ENCODE data around the gene DHCR24. TPM values are rescaled to one million over a fixed set of nuclear protein-coding genes. Genes with fewer than 3 reads are reported as not detected.

Gene DHCR24
- total and polyA plus RNA-seq, 2 of the 13 experiments (the other 11 are each of a cell fraction or from before 2014, with no cell fraction given) = 374 to 448 TPM

GRCh38 chr1:54867717-54868057 lies 19.3 kb downstream of the DHCR24 start (continued):
- TF ChIP-seq ZNF597 (CRISPR knock-in tag; IDR thresholded peaks at IDR 0.05) = no peak
- peak; percentile 64; the same call in 1 of the 2 replicates for TF ChIP-seq KAT7 (CRISPR knock-in tag; IDR thresholded peaks at IDR 0.05; ENCODE audit: borderline replicate concordance)
- peak; percentile 43; the same call in 1 of the 2 replicates for TF ChIP-seq ZNF281 (CRISPR knock-in tag; IDR thresholded peaks at IDR 0.05; ENCODE audit: borderline replicate concordance)
- peak; percentile 86; the same call in 1 of the 2 replicates for TF ChIP-seq ZNF503 (CRISPR knock-in tag; IDR thresholded peaks at IDR 0.05)
- TF ChIP-seq ZNF710 (CRISPR knock-in tag; IDR thresholded peaks at IDR 0.05; ENCODE audit: borderline replicate concordance) = peak; percentile 87
- TF ChIP-seq IRF2 (CRISPR knock-in tag; IDR thresholded peaks at IDR 0.05) = peak; percentile 33; the same call in 1 of the 2 replicates
- peak; percentile 95 for TF ChIP-seq KDM6A (CRISPR knock-in tag; IDR thresholded peaks at IDR 0.05; ENCODE audit: low read depth)
- TF ChIP-seq ATAD3A (CRISPR knock-in tag; IDR thresholded peaks at IDR 0.05) = no peak
- TF ChIP-seq PHB2 (IDR thresholded peaks at IDR 0.05; ENCODE audit: partially characterized antibody) = no peak
- TF ChIP-seq KDM1A (CRISPR knock-in tag; IDR thresholded peaks at IDR 0.05) = peak; percentile 88
- peak; percentile 76; the same call in 1 of the 2 replicates for TF ChIP-seq MIER2 (CRISPR knock-in tag; IDR thresholded peaks at IDR 0.05)
- peak; percentile 68; the same call in 1 of the 2 replicates for TF ChIP-seq ZNF362 (CRISPR knock-in tag; IDR thresholded peaks at IDR 0.05; ENCODE audit: borderline replicate concordance)
- peak; percentile 42 to 63; a peak in 3 of 4 replicates for TF ChIP-seq POLR2A (IDR thresholded peaks at IDR 0.05; ENCODE audit: insufficient read depth in 1 of 2, low read depth in 2 of 2, low read length in 2 of 2)
- TF ChIP-seq ETV5 (CRISPR knock-in tag; IDR thresholded peaks at IDR 0.05; ENCODE audit: borderline replicate concordance) = peak; percentile 92
- TF ChIP-seq PAF1 (CRISPR knock-in tag; IDR thresholded peaks at IDR 0.05) = 0 out of 2 replicates have a peak, but pooled peaks have one; percentile 46
- peak; percentile 70; the same call in 1 of the 2 replicates for TF ChIP-seq PRDM10 (CRISPR knock-in tag; IDR thresholded peaks at IDR 0.05; ENCODE audit: low read depth)
- peak; percentile 72; the same call in 1 of the 2 replicates for TF ChIP-seq ZNF557 (CRISPR knock-in tag; IDR thresholded peaks at IDR 0.05)
- TF ChIP-seq RCOR2 (CRISPR knock-in tag; IDR thresholded peaks at IDR 0.05) = peak; percentile 91

Measured in HepG2 (cell line).